ENCODE measurements around the gene MED9. TPM values are rescaled to one million over a fixed set of nuclear protein-coding genes. Genes with fewer than 3 reads are reported as not detected.

The MED9 gene
- total RNA-seq (2012; rRNA removed) (6.1 and 8.9 TPM in 2 replicates), polyA plus RNA-seq (2012; rRNA removed) (9.1 and 10.1 TPM in 2 replicates), Bru-seq, nascent RNA (percentile 78 among the genes with signal in this experiment), BruChase-seq, experiment 1, labeled RNA remaining after a 6-hour chase (percentile 69 among the genes with signal in this experiment), BruChase-seq, experiment 2, labeled RNA remaining after a 2-hour chase (percentile 65 among the genes with signal in this experiment)
- polyA plus RNA-seq (2012; cell fraction: cytosol; rRNA removed) = 3.3 and 9.5 TPM in 2 replicates
- 12.6 and 13.5 TPM in 2 replicates for polyA plus RNA-seq (2012; cell fraction: nucleus; rRNA removed; ENCODE audit: low replicate concordance)
- long read RNA-seq, transcript MED9-201 (2 exons, 2,228 nt) = major isoform, 9 of 11 reads
- long read RNA-seq, partial matches to known transcripts = 0 of 11 reads
- long read RNA-seq, other reads (novel, unspliced or antisense) = 1 of 11 reads

- 0 out of 2 replicates have a peak, but pooled peaks cover 2% of the 10 kb centered on the region for H4K20me1 ChIP-seq (ENCODE audit: insufficient read depth, low read length)
- H3K18ac ChIP-seq (ENCODE audit: low read depth, low read length) = no peak within 1 kb of the TSS; the same call in none of the 2 replicates
- no peaks in the 10 kb centered on the region; the same call in 1 of the 2 replicates for H3K4me1 ChIP-seq (ENCODE audit: control insufficient read depth, insufficient read depth, low read length)
- intact Hi-C loops (cut with micrococcal nuclease) (loop anchor here (1.0 to 5.0 kb wide), 2 partner anchors 100 to 121 kb away; no protein-coding TSS in a partner anchor), dilution Hi-C loops (cut with HindIII; ENCODE audit: low sequenced_read_pairs, unreplicated experiment) (no loop called here), in situ Hi-C loops (cut with MboI; ENCODE audit: low sequenced_read_pairs) (no loop called here)
- peaks cover 28 to 47% of the 10 kb centered on the region in 2 experiments for H3K79me1 ChIP-seq (ENCODE audit: low read depth in 1 of 2, low read length in 2 of 2)
- peaks cover 1% of the 10 kb centered on the region for H3K9me1 ChIP-seq (ENCODE audit: insufficient read depth, low read length)
- POLR2A ChIA-PET (ENCODE audit: unreplicated experiment) = no interaction called here
- peak within 1 kb of the TSS; percentile 71 for H3K56ac ChIP-seq (ENCODE audit: extremely low read depth, insufficient read depth, low read length)
- WGBS, 2 experiments (ENCODE audit: extremely low coverage in 2 of 2, insufficient read length in 1 of 2) = 0% methylated on average over 10 of the region's 47 CpGs; no CpG with 5 or more reads in 1 of the 2 experiments
- peak within 1 kb of the TSS; percentile 100 for H2AFZ ChIP-seq (replicated peaks; ENCODE audit: low read length, poor library complexity)
- H3K9me3 ChIP-seq (ENCODE audit: control insufficient read depth, insufficient read depth, low read length) = no peaks in the 10 kb centered on the region
- H2AK5ac ChIP-seq (ENCODE audit: low read depth, low read length) = peak within 1 kb of the TSS; percentile 78
- peak within 1 kb of the TSS; percentile 94 for H2AK9ac ChIP-seq (replicated peaks; ENCODE audit: low read depth, low read length, poor library complexity)
- H3K9ac ChIP-seq (ENCODE audit: low read depth, low read length) = peak within 1 kb of the TSS; percentile 98
- peak within 1 kb of the TSS; percentile 92 for H3K4ac ChIP-seq (ENCODE audit: low read depth, low read length)
- H2BK5ac ChIP-seq (ENCODE audit: low read depth, low read length, poor library complexity, severe bottlenecking) = peak within 1 kb of the TSS; percentile 90
- BruUV-seq (replicated peaks) = no TSS peak
- H4K91ac ChIP-seq (ENCODE audit: insufficient read depth, low read depth, low read length) = peak within 1 kb of the TSS; percentile 71; the same call in 1 of the 2 replicates
- peak within 1 kb of the TSS; percentile 97 for H3K4me2 ChIP-seq (ENCODE audit: low read depth, low read length)
- H3K4me3 ChIP-seq (ENCODE audit: insufficient read depth, low read depth, low read length) = peak within 1 kb of the TSS; percentile 99
- H2BK120ac ChIP-seq (ENCODE audit: low read depth, low read length) = peak within 1 kb of the TSS; percentile 50; the same call in 1 of the 2 replicates
- peak within 1 kb of the TSS; percentile 92 for H4K5ac ChIP-seq (ENCODE audit: low read depth, low read length)
- H3K27me3 ChIP-seq (ENCODE audit: control insufficient read depth, insufficient read depth, low read length) = peaks cover 20% of the 10 kb centered on the region
- peak within 1 kb of the TSS; percentile 94 for H3K14ac ChIP-seq (replicated peaks; ENCODE audit: low read depth, low read length)
- ATAC-seq (ENCODE audit: low read depth) (peak; percentile 99), DNase-seq (peak; percentile 85)
- H3K27ac ChIP-seq (ENCODE audit: insufficient read depth, low read length) = peak within 1 kb of the TSS; percentile 90
- CTCF ChIA-PET = no interaction called here
- H3K36me3 ChIP-seq (ENCODE audit: control insufficient read depth, insufficient read depth, low read length) = peaks cover 10% of the 10 kb centered on the region
- H3K23ac ChIP-seq (ENCODE audit: low read depth, low read length) = peak within 1 kb of the TSS; percentile 81
- peak within 1 kb of the TSS; percentile 13; the same call in 1 of the 3 replicates for H2BK15ac ChIP-seq (ENCODE audit: low read depth, low read length)
- H2BK20ac ChIP-seq (ENCODE audit: low read depth, low read length) = no peak within 1 kb of the TSS
- peak within 1 kb of the TSS; percentile 90 to 96 for H4K8ac ChIP-seq (ENCODE audit: low read depth in 2 of 2, low read length in 2 of 2)
- TF ChIP-seq POLR2A (IDR thresholded peaks at IDR 0.05; ENCODE audit: low read depth, low read length) = peak; percentile 49; the same call in 1 of the 2 replicates
- TF ChIP-seq CTCF (conservative IDR thresholded peaks at IDR 0.05; ENCODE audit: low read depth, low read length) = no peak
- peak; percentile 22; the same call in 1 of the 2 replicates for TF ChIP-seq MXI1 (IDR thresholded peaks at IDR 0.05; ENCODE audit: borderline replicate concordance, low read depth, low read length)
- TF ChIP-seq USF2 (IDR thresholded peaks at IDR 0.05; ENCODE audit: low read depth, low read length) = no peak
- no peak for TF ChIP-seq RAD21 (IDR thresholded peaks at IDR 0.05; ENCODE audit: low read length)
- no peak for TF ChIP-seq BHLHE40 (IDR thresholded peaks at IDR 0.05; ENCODE audit: low read depth, low read length)
- no peak for TF ChIP-seq RCOR1 (IDR thresholded peaks at IDR 0.05; ENCODE audit: insufficient replicate concordance, low read length)
- TF ChIP-seq MAFK (IDR thresholded peaks at IDR 0.05; ENCODE audit: low read depth, low read length) = no peak
- TF ChIP-seq SMC3 (IDR thresholded peaks at IDR 0.05; ENCODE audit: low read depth, low read length) = no peak
- TF ChIP-seq CHD1 (IDR thresholded peaks at IDR 0.05; ENCODE audit: low read depth, low read length) = 0 out of 2 replicates have a peak, but pooled peaks have one; percentile 50
- peak; percentile 17; the same call in 1 of the 2 replicates for TF ChIP-seq CEBPB (IDR thresholded peaks at IDR 0.05; ENCODE audit: low read depth, low read length)
- TF ChIP-seq MAZ (IDR thresholded peaks at IDR 0.05; ENCODE audit: borderline replicate concordance, low read depth, low read length) = peak; percentile 100
- no peak for TF ChIP-seq NFE2L2 (IDR thresholded peaks at IDR 0.05; ENCODE audit: low read depth, low read length)
Measured at GRCh38 chr17:17476865-17477467, at the start of gene MED9. TSS of gene MED9 (plus strand) at chr17:17477000. CDS start at chr17:17477042, 42 bp downstream.
